Neural crest cell (in vitro differentiated cells): ENCODE measurements around the gene DNLZ. TPM values are rescaled to one million over a fixed set of nuclear protein-coding genes. Genes with fewer than 3 reads are reported as not detected.

ENCODE experiments used
- DNase-seq: peaks from one replicate; pipeline ENCODE4 v3.0.0; 2021; ENCODE audit warnings: low read depth, mixed read lengths, low spot score
- H3K27ac Mint-ChIP-seq: one replicate; pipeline ENCODE4 v1.8.0; 2021; ENCODE audit warnings: mild to moderate bottlenecking, mixed read lengths; ENCODE audit not compliant: unreplicated experiment
- H3K27me3 Mint-ChIP-seq: 2 replicates; pipeline ENCODE4 v1.8.0; 2021; ENCODE audit warnings: low read depth, mild to moderate bottlenecking, mixed read lengths
- H3K36me3 Mint-ChIP-seq: 2 replicates; pipeline ENCODE4 v1.8.0; 2021; ENCODE audit warnings: low read depth, mild to moderate bottlenecking, mixed read lengths
- H3K4me1 Mint-ChIP-seq: 2 replicates; pipeline ENCODE4 v1.8.0; 2021; ENCODE audit warnings: mixed read lengths
- H3K4me3 Mint-ChIP-seq: one replicate; pipeline ENCODE4 v1.8.0; 2021; ENCODE audit warnings: mild to moderate bottlenecking, mixed read lengths
- H3K9me3 Mint-ChIP-seq: 2 replicates; pipeline ENCODE4 v1.8.0; 2021; ENCODE audit warnings: mixed read lengths
- CTCF ChIP-seq: fragments of 200-600 bp; sonication (generic); conservative IDR thresholded peaks from 2 replicates; pipeline ENCODE4 v1.5.0; 2021; ENCODE audit warnings: antibody characterized with exemption, mild to moderate bottlenecking
- total RNA-seq: library from RNA; stranded (reverse); gene quantifications from 2 replicates; pipeline ENCODE4 v1.2.1, GENCODE V29; 2021

The DNLZ gene
- total RNA-seq, 1 donor from 2014 or later, result 21.3 TPM

GRCh38 chr9:136316896-136317676, 46.5 kb downstream of the DNLZ start:
- no peak overlapping the region for H3K27ac Mint-ChIP-seq
- no peak overlapping the region for H3K4me3 Mint-ChIP-seq
- DNase-seq, result no peak
- H3K27me3 Mint-ChIP-seq, result no peaks in the 10 kb centered on the region
- no peak for TF ChIP-seq CTCF
- H3K36me3 Mint-ChIP-seq, result no peaks in the 10 kb centered on the region
- H3K4me1 Mint-ChIP-seq, result peaks cover 6% of the 10 kb centered on the region
- H3K9me3 Mint-ChIP-seq, result peaks cover 14% of the 10 kb centered on the region

GRCh38 chr9:136316271-136316751, 47.2 kb downstream of the DNLZ start:
- H3K36me3 Mint-ChIP-seq, result no peaks in the 10 kb centered on the region
- peaks cover 6% of the 10 kb centered on the region for H3K4me1 Mint-ChIP-seq
- TF ChIP-seq CTCF, result no peak
- H3K9me3 Mint-ChIP-seq, result peaks cover 14% of the 10 kb centered on the region
- peak overlapping the region; percentile 83 for H3K27ac Mint-ChIP-seq
- no peak overlapping the region for H3K4me3 Mint-ChIP-seq
- no peaks in the 10 kb centered on the region for H3K27me3 Mint-ChIP-seq
- no peak for DNase-seq

GRCh38 chr9:136314944-136315343, 48.6 kb downstream of the DNLZ start:
- peaks cover 14% of the 10 kb centered on the region for H3K9me3 Mint-ChIP-seq
- DNase-seq, result no peak
- peaks cover 6% of the 10 kb centered on the region for H3K4me1 Mint-ChIP-seq
- no peaks in the 10 kb centered on the region for H3K27me3 Mint-ChIP-seq
- no peak overlapping the region for H3K4me3 Mint-ChIP-seq
- no peak for TF ChIP-seq CTCF
- H3K27ac Mint-ChIP-seq, result no peak overlapping the region
- H3K36me3 Mint-ChIP-seq, result no peaks in the 10 kb centered on the region

- no peaks in the 10 kb centered on the region for H3K36me3 Mint-ChIP-seq
- H3K27me3 Mint-ChIP-seq, result no peaks in the 10 kb centered on the region
- H3K9me3 Mint-ChIP-seq, result peaks cover 14% of the 10 kb centered on the region
- no peak overlapping the region for H3K4me3 Mint-ChIP-seq
- TF ChIP-seq CTCF, result no peak
- DNase-seq, result no peak
- no peak overlapping the region for H3K27ac Mint-ChIP-seq
- peaks cover 6% of the 10 kb centered on the region for H3K4me1 Mint-ChIP-seq
Observed at GRCh38 chr9:136314056-136314416, 49.5 kb downstream of the DNLZ start.

- Mint-ChIP-seq H3K36me3 (no peaks in the 10 kb centered on the region), H3K27ac (no peak overlapping the region), H3K4me1 (peaks cover 6% of the 10 kb centered on the region), H3K9me3 (peaks cover 14% of the 10 kb centered on the region), H3K4me3 (no peak overlapping the region), H3K27me3 (no peaks in the 10 kb centered on the region)
- DNase-seq, result no peak
- TF ChIP-seq CTCF, result no peak
Observed at GRCh38 chr9:136313111-136314055, 50.2 kb downstream of the DNLZ start.
